GM10248 (cell line): ENCODE data around the gene GPRIN3.

Experiments
- CTCF ChIA-PET: fragments of 300-600 bp; sonication (Branson Sonifier 250); formaldehyde crosslinking; extraction: SDS; loops from one replicate; lab custom pipeline; 2021; ENCODE audit warnings: antibody characterized with exemption; lab: Yijun Ruan, JAX
- POLR2A ChIA-PET: fragments of 350-650 bp; sonication (Branson Sonifier 250); formaldehyde crosslinking; extraction: SDS; loops from one replicate; lab custom pipeline; 2020; ENCODE audit warnings: antibody characterized with exemption; lab: Yijun Ruan, JAX
- DNase-seq: peaks from one replicate; pipeline ENCODE4 v3.0.0; 2012; ENCODE audit errors: extremely low spot score
- CTCF ChIP-seq: IDR thresholded peaks from 2 replicates; pipeline ENCODE4 v1.5.1; 2012; ENCODE audit warnings: mild to moderate bottlenecking, low read depth; ENCODE audit errors: extremely low read depth, missing control alignments, control extremely low read depth

Gene GPRIN3

GRCh38 chr4:89217604-89218003, 90.0 kb downstream of the GPRIN3 start:
- no peak for TF ChIP-seq CTCF
- CTCF ChIA-PET = interaction anchor here (1.1 to 5.4 kb wide), 4 partner anchors 8 to 38 kb away, joined by 3 to 30 read pairs (median 4); no protein-coding TSS in a partner anchor
- POLR2A ChIA-PET = no interaction called here
- DNase-seq = no peak

GRCh38 chr4:89216866-89217265, 90.7 kb downstream of the GPRIN3 start:
- ChIA-PET CTCF (interaction anchor here (1.1 to 5.4 kb wide), 3 partner anchors 9 to 38 kb away, joined by 3 to 30 read pairs (median 4); no protein-coding TSS in a partner anchor), POLR2A (no interaction called here)
- no peak for DNase-seq
- TF ChIP-seq CTCF = no peak

- CTCF ChIA-PET = interaction anchor here (1.3 to 5.4 kb wide), 2 partner anchors 10 to 23 kb away, joined by 3 to 30 read pairs; no protein-coding TSS in a partner anchor
- no peak for DNase-seq
- TF ChIP-seq CTCF = no peak
- POLR2A ChIA-PET = no interaction called here
Observed at GRCh38 chr4:89216422-89216821, 91.2 kb downstream of the GPRIN3 start.

- ChIA-PET CTCF (interaction anchor here (1.3 to 5.4 kb wide), 2 partner anchors 10 to 22 kb away, joined by 3 to 30 read pairs; no protein-coding TSS in a partner anchor), POLR2A (no interaction called here)
- TF ChIP-seq CTCF = no peak
- no peak for DNase-seq
Observed at GRCh38 chr4:89215736-89216135, 91.9 kb downstream of the GPRIN3 start.

- POLR2A ChIA-PET = no interaction called here
- no peak for DNase-seq
- TF ChIP-seq CTCF = no peak
- CTCF ChIA-PET = interaction anchor here (5.4 kb wide), 1 partner anchor 12 kb away, joined by 30 read pairs; no protein-coding TSS in a partner anchor
Observed at GRCh38 chr4:89214308-89214707, 93.3 kb downstream of the GPRIN3 start.

GRCh38 chr4:89213382-89213701, 94.3 kb downstream of the GPRIN3 start:
- no peak for DNase-seq
- ChIA-PET POLR2A (no interaction called here), CTCF (interaction anchor here (1.7 to 5.4 kb wide), 3 partner anchors 13 to 29 kb away, joined by 4 to 30 read pairs (median 10); no protein-coding TSS in a partner anchor)
- no peak for TF ChIP-seq CTCF
